ENCODE data around the gene ADGRL2.

DNA sequence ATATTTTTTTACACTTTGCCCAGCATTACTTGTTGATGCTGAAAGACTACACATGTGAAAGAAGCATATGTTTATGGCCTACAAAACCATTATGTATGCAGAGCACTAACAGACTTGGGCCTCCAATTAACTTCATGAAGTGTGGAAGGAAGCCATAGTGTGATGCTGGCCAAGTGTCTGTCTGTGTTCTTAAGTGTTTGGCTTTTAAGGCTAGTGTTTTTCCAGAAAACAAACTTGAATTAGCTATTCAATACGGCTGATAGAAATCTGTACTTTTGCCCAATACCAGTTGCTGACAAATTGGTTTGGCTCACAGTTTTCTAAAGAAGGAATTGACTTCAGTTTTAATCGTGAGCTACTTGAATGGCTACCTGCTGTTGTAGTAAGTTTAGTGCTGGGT lies 136.1 kb downstream of the ADGRL2 start:
- no peak for TF ChIP-seq YY1 (IDR thresholded peaks at IDR 0.05; ENCODE audit: insufficient read depth, insufficient read length)
- TF ChIP-seq SUZ12 (IDR thresholded peaks at IDR 0.05; ENCODE audit: extremely low read depth, insufficient read depth, insufficient read length) = no peak

Measured in NT2/D1 (cell line).